GM12801 (cell line): ENCODE results near the gene LSG1.

Experiments
- TF ChIP-seq, protein P1 (sequence below): IDR thresholded peaks from one replicate; pipeline ENCODE4 v1.5.1; 2011; ENCODE audit warnings: control low read depth; ENCODE audit not compliant: insufficient read length; ENCODE audit errors: extremely low read depth

Gene LSG1

DNA sequence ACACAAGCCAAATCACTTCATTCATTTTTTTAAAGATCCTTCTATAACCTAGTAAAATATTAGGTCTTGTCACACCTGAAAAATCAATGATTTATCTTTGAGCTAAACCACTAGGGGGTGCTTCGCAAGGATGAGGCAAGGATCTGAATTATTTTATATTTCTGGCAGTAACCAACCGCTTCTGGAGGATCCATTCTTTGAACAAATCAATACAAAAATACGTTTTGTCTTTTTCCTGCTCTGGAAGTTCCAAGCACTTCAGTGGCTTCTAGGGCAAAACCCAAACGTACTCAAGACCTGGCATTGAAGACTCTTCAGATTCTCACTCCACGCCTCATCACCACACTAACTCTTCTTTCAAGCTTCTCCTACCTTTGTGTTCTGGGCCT, 486 bp downstream of the LSG1 start:
- TF ChIP-seq, protein P1, sequence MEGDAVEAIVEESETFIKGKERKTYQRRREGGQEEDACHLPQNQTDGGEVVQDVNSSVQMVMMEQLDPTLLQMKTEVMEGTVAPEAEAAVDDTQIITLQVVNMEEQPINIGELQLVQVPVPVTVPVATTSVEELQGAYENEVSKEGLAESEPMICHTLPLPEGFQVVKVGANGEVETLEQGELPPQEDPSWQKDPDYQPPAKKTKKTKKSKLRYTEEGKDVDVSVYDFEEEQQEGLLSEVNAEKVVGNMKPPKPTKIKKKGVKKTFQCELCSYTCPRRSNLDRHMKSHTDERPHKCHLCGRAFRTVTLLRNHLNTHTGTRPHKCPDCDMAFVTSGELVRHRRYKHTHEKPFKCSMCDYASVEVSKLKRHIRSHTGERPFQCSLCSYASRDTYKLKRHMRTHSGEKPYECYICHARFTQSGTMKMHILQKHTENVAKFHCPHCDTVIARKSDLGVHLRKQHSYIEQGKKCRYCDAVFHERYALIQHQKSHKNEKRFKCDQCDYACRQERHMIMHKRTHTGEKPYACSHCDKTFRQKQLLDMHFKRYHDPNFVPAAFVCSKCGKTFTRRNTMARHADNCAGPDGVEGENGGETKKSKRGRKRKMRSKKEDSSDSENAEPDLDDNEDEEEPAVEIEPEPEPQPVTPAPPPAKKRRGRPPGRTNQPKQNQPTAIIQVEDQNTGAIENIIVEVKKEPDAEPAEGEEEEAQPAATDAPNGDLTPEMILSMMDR = no peak

DNA sequence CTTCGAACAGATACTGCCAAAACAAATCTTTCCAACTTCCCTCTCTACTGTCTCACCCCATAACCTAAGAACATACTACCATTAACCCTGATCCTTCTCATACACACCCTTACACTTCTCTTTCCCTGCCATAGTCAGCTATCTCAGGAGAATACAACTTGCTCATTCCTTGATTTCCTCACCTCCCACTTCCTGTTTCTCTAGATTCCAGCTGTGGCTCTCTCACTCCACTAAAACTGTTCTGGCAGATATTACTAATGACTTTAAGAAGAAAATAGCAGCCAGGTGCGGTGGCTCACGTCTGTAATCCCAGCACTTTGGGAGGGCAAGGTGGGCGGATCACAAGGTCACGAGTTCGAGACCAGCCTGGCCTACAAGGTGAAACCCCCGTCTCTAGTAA, 4.6 kb downstream of the LSG1 start:
- TF ChIP-seq, protein P1 = no peak

DNA sequence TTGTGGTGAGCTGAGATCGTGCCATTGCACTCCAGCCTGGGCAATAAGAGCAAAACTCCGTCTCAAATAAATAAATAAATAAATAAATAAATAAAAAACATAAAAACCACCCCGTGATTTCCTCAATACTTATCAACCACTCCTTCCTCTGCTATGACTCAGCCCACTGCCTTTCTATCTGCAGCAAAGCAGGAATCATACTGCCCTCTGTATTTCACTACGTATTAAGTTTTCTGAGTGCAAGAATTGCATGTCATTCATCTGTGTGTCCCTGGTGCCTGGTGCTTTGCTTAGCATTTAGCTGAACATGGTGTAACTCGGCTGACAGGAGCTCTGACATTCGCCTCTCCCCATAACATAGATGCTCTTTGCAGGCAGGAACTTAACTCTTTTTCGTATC, 7.1 kb downstream of the LSG1 start:
- TF ChIP-seq, protein P1 = no peak

DNA sequence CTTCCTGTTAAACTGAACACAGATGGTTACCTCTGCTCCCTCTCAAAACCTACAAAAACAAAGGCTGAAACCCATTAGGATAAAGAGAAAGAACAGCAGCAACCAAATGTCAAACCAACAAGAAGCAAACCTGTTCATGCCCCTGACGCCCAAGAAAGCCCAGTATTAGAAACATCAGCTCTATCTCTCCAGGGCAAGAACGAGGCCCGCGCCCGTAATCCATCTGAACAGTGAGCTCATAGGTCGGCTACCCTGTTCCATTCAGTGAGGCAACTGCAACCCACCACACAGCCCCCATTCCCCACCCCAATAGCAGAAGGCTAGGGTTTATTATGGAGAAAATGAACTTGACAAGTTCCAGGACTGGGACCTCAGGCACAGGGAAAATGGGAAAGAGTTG, 10.0 kb downstream of the LSG1 start:
- TF ChIP-seq, protein P1 = no peak

DNA sequence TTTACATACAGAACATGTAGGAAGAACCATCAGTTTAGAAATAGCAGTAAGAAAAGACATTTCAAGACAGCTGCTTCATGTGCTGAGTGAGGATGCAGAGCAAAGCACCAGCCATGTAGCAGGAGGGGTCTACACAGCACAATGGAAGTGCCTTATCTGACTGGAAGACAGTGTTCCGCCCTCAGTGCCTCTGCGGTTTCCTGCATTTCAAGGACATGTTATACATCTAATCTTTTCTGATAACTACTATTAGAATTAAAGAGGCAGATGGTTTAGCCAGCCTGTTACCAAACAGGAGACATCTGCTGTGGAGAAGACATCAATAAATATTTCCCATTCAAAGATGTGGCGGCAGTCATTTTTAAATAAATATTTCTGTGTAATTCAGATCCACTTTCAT, 10.6 kb downstream of the LSG1 start:
- TF ChIP-seq, protein P1 = no peak

DNA sequence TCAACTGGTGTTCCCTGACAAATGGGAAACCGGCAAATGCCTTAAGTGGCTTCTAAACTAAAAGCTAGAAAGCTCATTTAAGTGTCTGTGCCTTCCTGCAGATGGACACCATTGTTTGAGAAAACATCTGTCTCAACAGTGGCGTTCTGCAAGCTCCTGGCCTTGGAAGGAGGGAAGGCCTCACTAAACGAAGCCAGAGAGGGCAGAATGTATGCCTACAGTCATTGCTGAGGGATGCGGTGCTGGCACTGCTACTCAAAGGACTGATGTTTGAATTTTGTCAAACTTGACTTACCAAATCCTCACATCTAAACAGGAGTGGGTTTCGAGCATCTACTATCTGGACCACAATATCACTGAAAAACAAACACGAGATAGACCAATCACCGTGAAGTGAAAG, 12.2 kb downstream of the LSG1 start:
- TF ChIP-seq, protein P1 = no peak

DNA sequence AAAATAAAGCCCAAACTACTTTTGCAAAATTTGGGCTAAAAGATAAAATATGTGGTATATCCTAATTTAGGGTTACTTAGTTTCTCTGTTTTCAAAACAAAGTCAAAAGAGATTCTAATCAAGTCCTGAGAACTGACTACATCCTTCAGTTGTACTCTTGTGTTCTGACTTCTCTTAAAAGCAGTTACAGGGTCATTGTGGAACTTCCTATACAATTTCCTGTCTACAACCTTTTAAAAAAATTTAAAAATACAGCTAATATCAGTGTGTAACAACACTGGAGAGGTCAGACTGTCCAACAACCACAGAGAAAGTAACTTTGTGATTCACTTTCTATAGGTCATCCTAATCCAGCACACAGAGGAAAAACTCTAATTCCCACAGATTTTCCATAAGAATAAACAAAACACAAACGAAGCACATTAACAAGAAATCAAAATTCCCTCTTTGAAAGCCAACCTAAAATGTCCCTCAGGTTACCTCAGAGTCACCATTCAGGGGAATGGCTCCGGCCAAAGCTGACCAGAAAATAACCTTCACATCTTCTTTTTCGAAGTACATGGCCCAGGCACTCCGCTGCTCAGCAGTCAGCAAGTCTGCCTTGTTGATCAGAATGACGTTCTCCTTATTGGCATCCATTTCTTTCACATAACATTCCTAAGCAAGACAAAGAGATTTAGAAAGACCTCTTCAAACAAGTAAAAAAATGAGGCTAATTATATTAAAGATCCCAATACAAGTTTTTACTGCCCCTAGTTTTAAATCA, 13.3 kb downstream of the LSG1 start:
- TF ChIP-seq, protein P1 = no peak

DNA sequence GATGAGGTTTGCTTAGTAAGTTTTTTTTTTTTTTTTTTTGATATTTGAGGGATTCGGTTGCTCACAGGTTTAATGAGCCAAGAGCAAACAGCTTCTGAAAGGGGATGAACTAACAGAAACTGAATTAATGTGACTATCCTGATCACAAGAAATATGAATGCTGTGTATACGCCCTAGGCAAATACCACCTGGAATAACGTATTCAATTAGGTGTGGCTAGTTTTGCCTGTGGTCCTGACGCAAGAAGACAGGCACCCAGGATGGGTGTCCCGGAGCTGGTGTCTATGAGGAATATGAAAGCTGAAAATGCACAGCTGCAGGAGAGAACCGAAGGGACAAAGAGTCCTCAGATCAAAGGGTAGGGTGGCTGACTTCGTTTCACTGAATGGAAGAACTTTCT, 14.6 kb downstream of the LSG1 start:
- TF ChIP-seq, protein P1 = no peak
